M059J (cell line): ENCODE measurements around the gene BLOC1S3. TPM values are rescaled to one million over a fixed set of nuclear protein-coding genes. Genes with fewer than 3 reads are reported as not detected.

Experiments used
- DNase-seq: peaks from one replicate; pipeline ENCODE4 v3.0.0-alpha.2; 2012; ENCODE audit warnings: low read depth
- total RNA-seq: library from RNA; depleted of rRNA; stranded (reverse); fragments of >200 nt; shearing (Covaris generic); gene quantifications from 2 replicates; pipeline ENCODE4 v1.2.3, GENCODE V29; 2014

BLOC1S3 gene
- total RNA-seq, 1 experiment from 2014 or later = 7.3 TPM

- no peak for DNase-seq
Observed at GRCh38 chr19:45182758-45183157, 4.2 kb downstream of the BLOC1S3 start.

- DNase-seq = no peak
Observed at GRCh38 chr19:45184115-45184514, 5.5 kb downstream of the BLOC1S3 start.

GRCh38 chr19:45186509-45187334 lies 8.1 kb downstream of the BLOC1S3 start:
- DNase-seq = peak; percentile 41

- DNase-seq = no peak
Observed at GRCh38 chr19:45187421-45188100, 9.0 kb downstream of the BLOC1S3 start.

- no peak for DNase-seq
Observed at GRCh38 chr19:45189971-45190370, 11.4 kb downstream of the BLOC1S3 start.

- DNase-seq = no peak
Observed at GRCh38 chr19:45191375-45191774, 12.8 kb downstream of the BLOC1S3 start.

GRCh38 chr19:45195764-45196163 lies 17.2 kb downstream of the BLOC1S3 start:
- DNase-seq = peak; percentile 15

- peak; percentile 51 for DNase-seq
Observed at GRCh38 chr19:45200568-45200967, 22.0 kb downstream of the BLOC1S3 start.

GRCh38 chr19:45202637-45203036 lies 24.1 kb downstream of the BLOC1S3 start:
- DNase-seq = no peak

GRCh38 chr19:45205810-45206209 lies 27.2 kb downstream of the BLOC1S3 start:
- DNase-seq = no peak

GRCh38 chr19:45206328-45206727 lies 27.7 kb downstream of the BLOC1S3 start:
- no peak for DNase-seq

- peak; percentile 82 for DNase-seq
Observed at GRCh38 chr19:45211751-45212381, 33.3 kb downstream of the BLOC1S3 start.

GRCh38 chr19:45213031-45213430 lies 34.4 kb downstream of the BLOC1S3 start:
- DNase-seq = no peak

- DNase-seq = peak; percentile 57
Observed at GRCh38 chr19:45215391-45216191, 37.0 kb downstream of the BLOC1S3 start.

- DNase-seq = no peak
Observed at GRCh38 chr19:45216667-45217066, 38.1 kb downstream of the BLOC1S3 start.

- DNase-seq = no peak
Observed at GRCh38 chr19:45217193-45217956, 38.8 kb downstream of the BLOC1S3 start.

GRCh38 chr19:45217957-45218334 lies 39.4 kb downstream of the BLOC1S3 start:
- no peak for DNase-seq

- no peak for DNase-seq
Observed at GRCh38 chr19:45218426-45218825, 39.8 kb downstream of the BLOC1S3 start.

GRCh38 chr19:45218911-45219743 lies 40.5 kb downstream of the BLOC1S3 start:
- no peak for DNase-seq

- no peak for DNase-seq
Observed at GRCh38 chr19:45222724-45223123, 44.1 kb downstream of the BLOC1S3 start.
